ENCODE measurements around the gene RPL15.

The RPL15 gene

DNA sequence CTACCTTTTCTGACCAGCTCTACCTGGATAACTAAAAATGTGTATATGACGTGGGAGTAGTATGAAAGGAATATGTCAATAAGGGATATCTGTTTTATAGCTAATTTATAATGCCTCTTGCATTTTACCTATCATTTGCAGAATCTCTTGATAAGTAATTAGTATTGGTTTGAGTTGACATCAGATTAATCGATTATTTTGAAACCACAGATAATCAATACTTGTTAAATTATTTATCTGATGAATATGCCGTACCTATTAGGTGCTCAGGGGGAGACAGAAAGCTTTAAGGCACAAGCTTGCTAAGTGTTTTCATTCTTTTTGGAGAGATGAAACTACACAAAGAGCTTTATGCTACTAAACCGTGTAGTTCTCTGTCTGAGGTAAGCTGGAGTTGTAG, 52.5 kb downstream of the RPL15 start:
- Histone ChIP-seq H2BK12ac (ENCODE audit: low read length) (no peak overlapping the region), H3K4me3 (ENCODE audit: low read length in 2 of 2) (no peak overlapping the region), H4K8ac (ENCODE audit: low read depth, low read length) (no peak overlapping the region), H3K4me1 (ENCODE audit: control insufficient read depth in 2 of 2, insufficient read depth in 1 of 2, low read depth in 1 of 2, low read length in 2 of 2) (no peaks in the 10 kb centered on the region), H4K91ac (ENCODE audit: low read depth, low read length, poor library complexity) (no peak overlapping the region), H2BK5ac (ENCODE audit: low read length) (no peak overlapping the region), H3K36me3 (replicated peaks in 1 of 2; ENCODE audit: control insufficient read depth in 2 of 2, insufficient read depth in 2 of 2, low read length in 2 of 2) (peaks cover 3 to 70% of the 10 kb centered on the region in 2 donors), H3K27ac (replicated peaks; ENCODE audit: low read length) (no peak overlapping the region), H2AK5ac (ENCODE audit: low read depth, low read length) (no peak overlapping the region), H2BK15ac (ENCODE audit: low read length) (no peak overlapping the region), H3K9me3 (replicated peaks in 1 of 2; ENCODE audit: control insufficient read depth in 2 of 2, insufficient read depth in 1 of 2, low read depth in 1 of 2, low read length in 2 of 2) (no peaks in the 10 kb centered on the region), H3K9ac (ENCODE audit: low read depth, low read length, poor library complexity) (no peak overlapping the region), H3K4ac (ENCODE audit: low read length) (no peak overlapping the region), H3K4me2 (ENCODE audit: insufficient read depth, low read length, poor library complexity, severe bottlenecking) (no peak overlapping the region), H3K23ac (ENCODE audit: low read depth, low read length, poor library complexity) (no peak overlapping the region), H3K14ac (ENCODE audit: low read length) (no peak overlapping the region), H3K27me3 (ENCODE audit: control insufficient read depth in 3 of 3, insufficient read depth in 3 of 3, low read depth in 1 of 3, low read length in 3 of 3) (no peaks in the 10 kb centered on the region), H3K79me1 (ENCODE audit: low read depth, low read length) (no peaks in the 10 kb centered on the region), H2BK120ac (ENCODE audit: low read depth, low read length) (no peak overlapping the region), H2AFZ (ENCODE audit: low read length) (no peak overlapping the region), H3K18ac (ENCODE audit: low read length) (no peak overlapping the region)
- no CpG with 5 or more reads among the region's 4 CpGs for WGBS, 2 donors (ENCODE audit: extremely low coverage in 2 of 2, insufficient read length in 2 of 2, insufficient replicate concordance in 1 of 2)
- no peak for DNase-seq (ENCODE audit: low spot score)

All from neuronal stem cell (in vitro differentiated cells).